Ascending aorta (tissue), 2 donors: Measurements from ENCODE around the gene ACP7. TPM values are rescaled to one million over a fixed set of nuclear protein-coding genes. Genes with fewer than 3 reads are reported as not detected.

Source experiments
- DNase-seq, 2 donors: peaks; one replicate each; pipeline ENCODE4 v3.0.0-alpha.2; 2019; ENCODE audit warnings: low spot score in 2 of 2
- H3K27ac ChIP-seq, 2 donors: fragments of 200-600 bp; sonication (generic); one replicate each; pipeline ENCODE4 v1.5.1; 2016 to 2017; ENCODE audit warnings: mild to moderate bottlenecking in 1 of 2
- H3K27me3 ChIP-seq: fragments of 200-600 bp; sonication (generic); one replicate; pipeline ENCODE4 v1.5.1; 2017
- H3K36me3 ChIP-seq, 2 donors: fragments of 200-600 bp; sonication (generic); one replicate each; pipeline ENCODE4 v1.5.1; 2016
- H3K4me1 ChIP-seq, 2 donors: fragments of 200-600 bp; sonication (generic); one replicate each; pipeline ENCODE4 v1.5.1; 2016 to 2017; ENCODE audit warnings: mild to moderate bottlenecking in 1 of 2
- H3K4me3 ChIP-seq, 2 donors: fragments of 200-600 bp; sonication (generic); one replicate each; pipeline ENCODE4 v1.5.1; 2016 to 2017; ENCODE audit warnings: mild to moderate bottlenecking in 1 of 2
- H3K9me3 ChIP-seq, 2 donors: fragments of 200-600 bp; sonication (generic); one replicate each; pipeline ENCODE4 v1.5.1; 2016
- intact Hi-C: fragments of 100-400 bp; cut with DNase I; formaldehyde crosslinking; loops from one replicate; pipeline ENCODE4 v1.15.1; 2023
- total RNA-seq: library from RNA; depleted of rRNA; stranded (reverse); fragments of >200 nt; gene quantifications from one replicate; pipeline ENCODE4 v1.1.0, GENCODE V29; 2016
- TF ChIP-seq, protein P1 (sequence below), 3 experiments: fragments of 200-600 bp in 2 of 3; fragments of 450-650 bp in 1 of 3; sonication (generic) in 2 of 3; IDR thresholded peaks; one replicate each; pipeline ENCODE4 v1.5.1; 2016 to 2019; ENCODE audit warnings: antibody characterized with exemption in 3 of 3, mild to moderate bottlenecking in 1 of 3, moderate library complexity in 1 of 3

ACP7 gene
- total RNA-seq, 1 donor from 2014 or later: not detected

DNA sequence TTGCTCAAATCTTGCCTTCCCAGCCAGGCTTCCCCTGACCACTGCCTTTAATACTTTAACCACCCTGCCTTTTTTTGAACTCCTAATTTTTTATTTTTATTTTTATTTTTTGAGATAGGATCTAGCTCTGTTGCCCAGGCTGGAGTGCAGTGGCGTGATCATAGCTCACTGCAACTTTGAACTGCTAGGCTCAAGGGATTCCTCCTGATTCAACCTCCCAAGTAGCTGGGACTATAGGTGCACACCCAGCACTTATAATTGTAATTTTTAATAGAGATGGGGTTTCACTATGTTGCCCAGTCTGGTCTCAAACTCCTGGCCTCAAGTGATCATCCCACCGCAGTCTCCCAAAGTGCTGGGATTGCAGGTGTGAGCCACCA is 30.1 kb upstream of the ACP7 start:
- Histone ChIP-seq H3K4me1 (no peaks in the 10 kb centered on the region), H3K27ac (no peak overlapping the region), H3K36me3 (no peaks in the 10 kb centered on the region), H3K27me3 (no peaks in the 10 kb centered on the region), H3K9me3 (no peaks in the 10 kb centered on the region), H3K4me3 (no peak overlapping the region)
- no peak for DNase-seq
- TF ChIP-seq, protein P1, sequence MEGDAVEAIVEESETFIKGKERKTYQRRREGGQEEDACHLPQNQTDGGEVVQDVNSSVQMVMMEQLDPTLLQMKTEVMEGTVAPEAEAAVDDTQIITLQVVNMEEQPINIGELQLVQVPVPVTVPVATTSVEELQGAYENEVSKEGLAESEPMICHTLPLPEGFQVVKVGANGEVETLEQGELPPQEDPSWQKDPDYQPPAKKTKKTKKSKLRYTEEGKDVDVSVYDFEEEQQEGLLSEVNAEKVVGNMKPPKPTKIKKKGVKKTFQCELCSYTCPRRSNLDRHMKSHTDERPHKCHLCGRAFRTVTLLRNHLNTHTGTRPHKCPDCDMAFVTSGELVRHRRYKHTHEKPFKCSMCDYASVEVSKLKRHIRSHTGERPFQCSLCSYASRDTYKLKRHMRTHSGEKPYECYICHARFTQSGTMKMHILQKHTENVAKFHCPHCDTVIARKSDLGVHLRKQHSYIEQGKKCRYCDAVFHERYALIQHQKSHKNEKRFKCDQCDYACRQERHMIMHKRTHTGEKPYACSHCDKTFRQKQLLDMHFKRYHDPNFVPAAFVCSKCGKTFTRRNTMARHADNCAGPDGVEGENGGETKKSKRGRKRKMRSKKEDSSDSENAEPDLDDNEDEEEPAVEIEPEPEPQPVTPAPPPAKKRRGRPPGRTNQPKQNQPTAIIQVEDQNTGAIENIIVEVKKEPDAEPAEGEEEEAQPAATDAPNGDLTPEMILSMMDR (IDR thresholded peaks at IDR 0.05): no peak
- intact Hi-C loops: no loop called here

DNA sequence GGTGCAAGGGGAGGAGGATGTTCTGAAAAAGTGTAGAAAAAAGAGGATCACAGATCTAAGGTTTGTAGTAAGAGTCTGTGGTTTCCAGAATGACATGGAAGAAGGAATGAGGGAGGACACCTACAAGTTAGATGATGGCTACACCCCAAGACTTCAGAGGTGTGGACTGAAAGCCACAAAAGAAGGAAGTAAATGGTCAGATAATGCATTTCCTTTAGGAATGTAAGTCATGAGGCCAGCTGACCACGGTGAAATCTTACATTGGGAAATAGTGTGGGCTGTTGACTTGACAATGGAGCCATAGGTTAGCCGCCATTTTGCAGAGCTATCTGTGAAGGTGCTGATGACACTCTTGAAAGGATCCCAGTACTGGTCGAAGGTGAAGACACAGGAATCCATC is 26.6 kb upstream of the ACP7 start:
- no peaks in the 10 kb centered on the region for H3K36me3 ChIP-seq
- intact Hi-C loops: no loop called here

DNA sequence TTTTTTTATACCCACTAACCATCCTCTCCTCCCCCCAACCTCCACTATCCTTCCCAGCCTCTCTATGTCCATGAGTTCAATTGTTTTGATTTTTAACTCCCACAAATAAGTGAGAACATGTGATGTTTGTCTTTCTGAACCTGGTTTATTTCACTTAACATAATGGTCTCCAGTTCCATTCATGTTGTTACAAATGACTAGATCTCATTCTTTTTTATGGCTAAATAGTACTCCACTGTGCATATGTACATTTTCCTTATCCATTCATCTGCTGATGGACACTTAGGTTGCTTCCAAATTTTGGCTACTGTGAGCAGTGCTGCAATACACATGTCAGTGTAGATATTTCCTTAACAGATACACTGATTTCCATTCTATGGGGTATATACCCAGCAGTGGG is 24.9 kb upstream of the ACP7 start:
- no peaks in the 10 kb centered on the region for H3K27me3 ChIP-seq
- intact Hi-C loops: no loop called here
- H3K4me3 ChIP-seq: no peak overlapping the region
- no peak for DNase-seq
- TF ChIP-seq, protein P1 (IDR thresholded peaks at IDR 0.05): no peak
- no peaks in the 10 kb centered on the region for H3K4me1 ChIP-seq
- H3K9me3 ChIP-seq: no peaks in the 10 kb centered on the region
- H3K27ac ChIP-seq: no peak overlapping the region
- H3K36me3 ChIP-seq: no peaks in the 10 kb centered on the region

More for the DNA sequence above, 26.6 kb upstream of the ACP7 start:
- Histone ChIP-seq H3K9me3 (no peaks in the 10 kb centered on the region), H3K27me3 (no peaks in the 10 kb centered on the region), H3K4me1 (no peaks in the 10 kb centered on the region), H3K4me3 (no peak overlapping the region), H3K27ac (no peak overlapping the region)
- TF ChIP-seq, protein P1 (IDR thresholded peaks at IDR 0.05): no peak
- DNase-seq: no peak

DNA sequence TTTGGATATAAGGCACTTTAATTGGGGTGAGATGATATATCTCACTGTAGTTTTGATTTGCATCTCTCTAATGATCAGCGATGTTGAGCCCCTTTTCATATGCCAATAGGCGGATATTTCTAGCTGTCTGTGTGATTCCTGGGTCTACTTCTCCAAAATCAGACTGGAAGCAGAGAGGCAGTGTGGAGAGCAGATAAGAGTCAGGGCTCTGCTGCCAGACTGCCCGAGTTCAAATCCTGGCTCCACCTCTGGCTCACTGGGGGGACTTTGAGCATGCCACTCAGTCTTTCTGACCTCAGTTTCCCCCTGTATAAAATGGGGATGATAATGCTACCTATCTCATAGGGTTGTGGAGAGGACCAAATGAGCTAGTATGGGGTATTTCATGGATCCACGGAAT is 24.0 kb upstream of the ACP7 start:
- no peak for DNase-seq
- Histone ChIP-seq H3K27ac (no peak overlapping the region), H3K9me3 (no peaks in the 10 kb centered on the region), H3K4me3 (no peak overlapping the region), H3K27me3 (no peaks in the 10 kb centered on the region), H3K36me3 (no peaks in the 10 kb centered on the region), H3K4me1 (no peaks in the 10 kb centered on the region)
- TF ChIP-seq, protein P1 (IDR thresholded peaks at IDR 0.05): no peak
- intact Hi-C loops: no loop called here

DNA sequence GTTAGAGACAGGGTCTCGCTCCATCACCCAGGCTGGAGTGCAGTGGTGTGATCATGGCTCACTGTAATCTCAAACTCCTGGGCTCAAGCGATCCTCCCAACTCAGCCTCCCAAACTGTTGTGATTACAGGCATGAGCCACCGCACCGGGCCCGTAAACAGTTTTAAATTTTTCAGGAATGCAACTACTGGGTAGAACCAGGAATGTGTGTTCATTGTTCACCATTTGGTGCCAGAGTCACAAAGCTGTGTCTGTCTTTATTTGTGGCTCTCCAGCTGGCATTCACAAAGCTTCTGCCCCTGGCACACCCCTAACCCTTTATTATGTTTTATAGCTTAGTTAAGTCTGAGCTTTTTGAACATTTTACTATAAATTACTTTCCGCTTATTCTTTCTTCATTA is 19.8 kb upstream of the ACP7 start:
- Histone ChIP-seq H3K27ac (no peak overlapping the region), H3K36me3 (no peaks in the 10 kb centered on the region), H3K4me1 (no peaks in the 10 kb centered on the region), H3K4me3 (no peak overlapping the region), H3K27me3 (no peaks in the 10 kb centered on the region), H3K9me3 (no peaks in the 10 kb centered on the region)
- intact Hi-C loops: no loop called here
- TF ChIP-seq, protein P1 (IDR thresholded peaks at IDR 0.05): no peak
- DNase-seq: no peak

DNA sequence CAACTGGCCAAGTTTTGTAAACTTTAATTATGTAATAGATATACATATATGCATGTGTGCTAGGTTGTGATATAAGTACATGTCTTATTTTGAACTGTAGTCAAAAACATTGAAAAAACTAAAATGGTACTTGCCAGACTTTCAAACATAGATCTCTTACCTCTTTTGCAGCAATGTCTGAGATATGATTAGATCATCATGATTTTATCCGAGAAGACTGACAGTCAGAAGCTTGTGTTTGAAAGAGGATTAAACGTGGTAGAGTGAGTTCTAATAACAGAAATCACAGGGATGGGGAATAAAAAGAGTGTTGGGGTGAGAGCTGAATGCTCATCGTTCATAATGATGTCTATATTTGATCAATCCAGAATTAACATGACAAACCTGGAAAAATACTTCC is 18.2 kb upstream of the ACP7 start:
- TF ChIP-seq, protein P1 (IDR thresholded peaks at IDR 0.05): no peak
- H3K9me3 ChIP-seq: no peaks in the 10 kb centered on the region
- H3K27me3 ChIP-seq: no peaks in the 10 kb centered on the region
- no peak overlapping the region for H3K4me3 ChIP-seq
- no peak for DNase-seq
- H3K27ac ChIP-seq: no peak overlapping the region
- no peaks in the 10 kb centered on the region for H3K36me3 ChIP-seq
- no peaks in the 10 kb centered on the region for H3K4me1 ChIP-seq
- intact Hi-C loops: no loop called here
